ENCODE data around the gene CAMSAP3.
"Not testable (repeated sequence)": the region's sequence is repeated elsewhere in the genome, so short reads cannot be mapped to it uniquely, and the experiment has no call there.

CAMSAP3 gene

DNA sequence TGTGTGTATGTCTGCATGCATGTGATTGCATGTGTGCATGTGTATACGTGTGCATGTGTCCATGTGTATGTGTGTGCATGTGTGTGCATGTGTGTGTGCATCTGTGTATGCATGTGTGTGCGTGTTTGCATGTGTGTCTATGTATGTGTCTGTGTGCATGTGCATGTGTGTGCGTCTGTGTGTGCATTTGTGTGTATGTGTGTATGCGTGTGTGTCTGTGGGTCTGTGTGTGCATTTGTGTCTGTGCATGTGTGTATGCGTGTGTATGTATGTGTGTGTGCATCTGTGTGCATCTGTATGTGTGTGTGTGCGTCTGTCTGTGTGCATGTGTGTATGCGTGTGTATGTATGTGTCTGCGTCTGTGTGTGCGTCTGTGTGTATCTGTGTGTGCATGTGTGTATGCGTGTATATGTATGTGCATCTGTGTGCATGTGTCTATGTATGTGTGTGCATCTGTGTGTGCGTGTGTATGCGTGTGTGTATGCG lies 44.2 kb downstream of the CAMSAP3 start:
- DNase-seq (ENCODE audit: low spot score): no peak
- CTCF ChIA-PET: no interaction called here
- TF ChIP-seq, protein P1, sequence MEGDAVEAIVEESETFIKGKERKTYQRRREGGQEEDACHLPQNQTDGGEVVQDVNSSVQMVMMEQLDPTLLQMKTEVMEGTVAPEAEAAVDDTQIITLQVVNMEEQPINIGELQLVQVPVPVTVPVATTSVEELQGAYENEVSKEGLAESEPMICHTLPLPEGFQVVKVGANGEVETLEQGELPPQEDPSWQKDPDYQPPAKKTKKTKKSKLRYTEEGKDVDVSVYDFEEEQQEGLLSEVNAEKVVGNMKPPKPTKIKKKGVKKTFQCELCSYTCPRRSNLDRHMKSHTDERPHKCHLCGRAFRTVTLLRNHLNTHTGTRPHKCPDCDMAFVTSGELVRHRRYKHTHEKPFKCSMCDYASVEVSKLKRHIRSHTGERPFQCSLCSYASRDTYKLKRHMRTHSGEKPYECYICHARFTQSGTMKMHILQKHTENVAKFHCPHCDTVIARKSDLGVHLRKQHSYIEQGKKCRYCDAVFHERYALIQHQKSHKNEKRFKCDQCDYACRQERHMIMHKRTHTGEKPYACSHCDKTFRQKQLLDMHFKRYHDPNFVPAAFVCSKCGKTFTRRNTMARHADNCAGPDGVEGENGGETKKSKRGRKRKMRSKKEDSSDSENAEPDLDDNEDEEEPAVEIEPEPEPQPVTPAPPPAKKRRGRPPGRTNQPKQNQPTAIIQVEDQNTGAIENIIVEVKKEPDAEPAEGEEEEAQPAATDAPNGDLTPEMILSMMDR (conservative IDR thresholded peaks at IDR 0.05; ENCODE audit: low read depth): no peak
- peak overlapping the region; percentile 51; the same call in 1 of the 2 replicates for H3K27ac ChIP-seq
- POLR2A ChIA-PET (ENCODE audit: low non-redundant PET): no interaction called here

DNA sequence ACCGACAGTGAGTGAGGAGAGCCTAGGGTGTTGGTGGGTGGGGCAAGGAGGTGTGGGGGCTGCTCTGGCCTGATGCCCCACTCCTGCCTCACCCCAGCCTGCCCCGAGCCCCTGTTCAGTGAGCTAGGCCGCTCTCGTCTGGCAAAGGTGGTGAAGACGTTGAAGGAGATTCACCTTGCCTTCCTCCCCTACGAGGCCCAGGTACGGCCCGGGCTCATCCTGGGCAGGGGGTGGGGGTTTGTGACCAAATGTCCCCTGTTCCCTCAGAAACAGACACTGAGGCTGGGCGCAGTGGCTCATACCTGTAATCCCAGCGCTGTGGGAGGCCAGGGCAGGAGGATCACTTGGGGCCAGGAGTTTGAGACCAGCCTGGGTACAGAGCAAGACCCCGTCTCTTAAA lies 45.1 kb downstream of the CAMSAP3 start:
- TF ChIP-seq, protein P1 (conservative IDR thresholded peaks at IDR 0.05; ENCODE audit: low read depth): no peak
- DNase-seq (ENCODE audit: low spot score): no peak
- no peak overlapping the region for H3K27ac ChIP-seq
- CTCF ChIA-PET: interaction anchor here (0.6 kb wide), 1 partner anchor 252 kb away, joined by 4 read pairs; no protein-coding TSS in a partner anchor
- POLR2A ChIA-PET (ENCODE audit: low non-redundant PET): interaction anchor here (0.6 kb wide), 1 partner anchor 20 kb away, joined by 3 read pairs; no protein-coding TSS in a partner anchor

DNA sequence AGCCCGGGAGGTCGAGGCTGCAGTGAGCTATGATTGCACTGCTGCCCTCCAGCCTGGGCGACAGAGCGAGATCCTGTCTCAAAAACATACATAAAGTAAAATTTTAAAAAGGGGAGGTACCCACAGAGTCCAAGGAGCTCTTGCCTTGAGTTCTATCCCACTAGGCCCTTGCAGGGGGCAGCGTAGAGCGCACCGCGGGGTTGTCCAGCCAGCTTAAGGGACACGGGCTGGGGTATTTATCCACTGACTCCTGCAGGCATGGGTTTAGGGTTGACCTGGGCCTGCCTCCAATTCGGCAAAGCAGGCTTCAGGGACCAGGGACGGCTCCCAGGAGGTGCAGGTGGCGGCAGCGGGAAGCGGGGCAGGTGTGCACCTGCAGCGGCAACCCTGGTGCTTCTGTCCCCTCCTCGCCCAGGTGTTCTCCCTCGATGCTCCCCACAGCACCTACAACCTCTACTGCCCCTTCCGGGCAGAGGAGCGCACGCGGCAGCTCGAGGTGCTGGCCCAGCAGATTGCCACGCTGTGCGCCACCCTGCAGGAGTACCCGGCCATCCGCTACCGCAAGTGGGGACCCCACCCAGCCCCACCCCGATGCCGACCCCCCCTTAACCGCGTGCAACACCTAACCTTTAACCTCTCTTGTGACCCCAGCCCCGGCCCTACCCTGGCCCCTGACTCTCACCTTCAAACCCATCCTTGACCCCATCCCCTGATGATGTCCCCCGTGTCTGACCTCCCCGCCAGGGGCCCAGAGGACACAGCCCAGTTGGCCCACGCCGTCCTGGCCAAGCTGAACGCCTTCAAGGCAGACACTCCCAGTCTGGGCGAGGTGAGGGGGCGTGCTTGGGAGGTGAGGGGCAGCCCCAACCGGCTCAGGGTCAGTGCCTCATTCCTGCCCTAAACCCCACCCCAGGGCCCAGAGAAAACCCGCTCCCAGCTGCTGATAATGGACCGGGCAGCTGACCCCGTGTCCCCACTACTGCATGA lies 45.9 kb downstream of the CAMSAP3 start:
- POLR2A ChIA-PET (ENCODE audit: low non-redundant PET): interaction anchor here (0.6 kb wide), 1 partner anchor 20 kb away, joined by 3 read pairs; no protein-coding TSS in a partner anchor
- TF ChIP-seq, protein P1 (conservative IDR thresholded peaks at IDR 0.05; ENCODE audit: low read depth): no peak
- no peak overlapping the region for H3K27ac ChIP-seq
- no peak for DNase-seq (ENCODE audit: low spot score)
- CTCF ChIA-PET: interaction anchor here (0.6 kb wide), 1 partner anchor 253 kb away, joined by 4 read pairs; no protein-coding TSS in a partner anchor

DNA sequence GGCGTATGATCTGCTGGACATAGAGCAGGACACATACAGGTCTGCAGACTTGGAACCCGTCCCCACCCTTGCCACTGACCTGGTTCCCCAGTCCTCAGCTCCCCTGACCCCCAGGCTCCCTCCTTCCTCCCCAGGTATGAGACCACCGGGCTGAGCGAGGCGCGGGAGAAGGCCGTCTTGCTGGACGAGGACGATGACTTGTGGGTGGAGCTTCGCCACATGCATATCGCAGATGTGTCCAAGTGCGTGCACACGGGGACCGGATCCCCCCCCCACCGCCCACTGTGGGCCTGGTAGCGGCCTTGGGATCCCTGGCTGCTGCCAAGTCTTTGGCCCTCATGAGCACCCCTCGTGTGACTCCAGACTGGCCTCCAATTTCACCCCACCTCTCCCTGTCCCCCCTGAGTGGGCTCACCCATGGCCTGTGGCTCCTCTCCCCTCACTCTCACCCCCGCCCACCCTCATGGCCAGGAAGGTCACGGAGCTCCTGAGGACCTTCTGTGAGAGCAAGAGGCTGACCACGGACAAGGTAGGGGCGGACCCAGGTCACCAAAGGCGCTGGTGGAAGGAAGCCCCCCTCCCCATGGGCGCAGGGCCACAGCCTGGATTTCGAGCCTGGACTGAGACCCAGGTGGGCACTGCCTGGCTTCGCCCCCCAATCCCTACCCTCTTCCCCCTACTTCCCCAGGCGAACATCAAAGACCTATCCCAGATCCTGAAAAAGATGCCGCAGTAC lies 46.8 kb downstream of the CAMSAP3 start:
- no peak for DNase-seq (ENCODE audit: low spot score)
- POLR2A ChIA-PET (ENCODE audit: low non-redundant PET): no interaction called here
- CTCF ChIA-PET: no interaction called here
- H3K27ac ChIP-seq: no peak overlapping the region
- TF ChIP-seq, protein P1 (conservative IDR thresholded peaks at IDR 0.05; ENCODE audit: low read depth): no peak

DNA sequence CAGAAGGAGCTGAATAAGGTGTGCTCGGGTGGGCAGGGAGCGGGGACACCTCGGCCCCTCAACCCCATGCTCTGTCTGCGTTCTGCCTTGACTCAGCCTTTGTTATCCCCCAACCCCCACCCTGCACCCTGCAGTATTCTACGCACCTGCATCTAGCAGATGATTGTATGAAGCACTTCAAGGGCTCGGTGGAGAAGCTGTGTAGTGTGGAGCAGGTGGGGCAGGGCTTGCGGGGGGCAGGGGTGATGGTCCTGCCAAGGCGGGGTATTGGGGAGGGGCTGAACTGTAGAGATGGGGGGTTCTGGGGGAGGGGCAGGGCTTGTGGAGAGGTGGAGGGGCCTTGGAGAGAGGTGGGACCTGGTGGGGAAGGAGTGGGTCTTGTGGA lies 47.4 kb downstream of the CAMSAP3 start:
- no peak overlapping the region for H3K27ac ChIP-seq
- CTCF ChIA-PET: no interaction called here
- TF ChIP-seq, protein P1 (conservative IDR thresholded peaks at IDR 0.05; ENCODE audit: low read depth): no peak
- POLR2A ChIA-PET (ENCODE audit: low non-redundant PET): no interaction called here
- DNase-seq (ENCODE audit: low spot score): no peak

DNA sequence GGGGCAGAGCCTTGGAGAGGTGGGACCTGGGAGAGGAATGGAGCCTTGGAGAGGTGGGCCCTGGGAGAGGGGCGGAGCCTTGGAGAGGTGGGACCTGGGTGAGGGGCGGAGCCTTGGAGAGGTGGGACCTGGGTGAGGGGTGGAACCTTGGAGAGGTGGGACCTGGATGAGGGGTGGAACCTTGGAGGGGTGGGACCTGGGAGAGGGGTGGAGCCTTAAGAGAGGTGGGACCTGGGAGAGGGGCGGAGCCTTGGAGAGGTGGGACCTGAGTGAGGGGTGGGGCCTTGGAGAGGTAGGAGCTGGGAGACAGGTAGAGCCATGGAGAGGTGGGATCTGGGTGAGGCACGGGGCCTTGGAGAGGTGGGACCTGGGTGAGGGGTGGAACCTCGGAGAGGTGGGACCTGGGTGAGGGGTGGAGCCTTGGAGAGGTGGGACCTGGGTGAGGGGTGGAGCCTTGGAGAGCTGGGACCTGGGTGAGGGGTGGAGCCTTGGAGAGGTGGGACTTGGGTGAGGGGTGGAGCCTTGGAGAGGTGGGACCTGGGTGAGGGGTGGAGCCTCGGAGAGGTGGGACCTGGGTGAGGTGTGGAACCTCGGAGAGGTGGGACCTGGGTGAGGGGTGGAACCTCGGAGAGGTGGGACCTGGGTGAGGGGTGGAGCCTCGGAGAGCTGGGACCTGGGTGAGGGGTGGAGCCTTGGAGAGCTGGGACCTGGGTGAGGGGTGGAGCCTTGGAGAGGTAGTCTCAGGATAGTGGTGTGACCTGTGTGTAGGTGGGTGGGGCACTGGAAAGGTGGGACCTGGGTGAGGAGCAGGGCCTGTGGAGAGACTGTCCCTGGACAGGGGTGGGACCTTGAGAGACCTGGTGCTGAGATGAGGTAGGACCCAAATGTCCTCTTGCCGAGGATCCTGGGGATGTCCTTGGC lies 48.2 kb downstream of the CAMSAP3 start:
- peak; percentile 36 for DNase-seq (ENCODE audit: low spot score)
- CTCF ChIA-PET; H3K27ac ChIP-seq; POLR2A ChIA-PET (ENCODE audit: low non-redundant PET): not testable (repeated sequence)
